ENCODE data around the gene KLHL26.

KLHL26 gene

GRCh38 chr19:18646535-18647370, 9.9 kb downstream of the KLHL26 start:
- DNase-seq (ENCODE audit: low spot score) = no peak

DNA sequence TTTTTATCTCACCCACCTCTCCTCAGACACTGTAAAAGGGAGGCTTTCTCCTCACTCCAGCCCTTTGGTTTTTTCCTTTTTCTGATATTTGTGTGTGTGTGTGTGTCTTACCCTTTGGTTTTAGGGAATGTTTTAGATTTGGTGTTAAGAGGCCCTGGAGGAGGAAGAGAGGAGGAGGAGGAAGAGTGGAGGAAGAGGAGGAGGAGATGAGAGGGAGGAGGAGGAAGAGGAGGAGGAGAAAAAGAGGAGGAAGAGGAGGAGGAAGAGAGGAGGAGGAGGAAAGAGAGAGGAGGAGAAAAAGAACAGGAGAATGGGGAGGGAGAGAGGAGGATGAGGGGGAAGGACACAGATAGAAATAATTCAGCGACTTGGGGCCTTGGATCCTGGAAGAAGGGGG, 10.5 kb downstream of the KLHL26 start:
- DNase-seq (ENCODE audit: low spot score) = no peak

DNA sequence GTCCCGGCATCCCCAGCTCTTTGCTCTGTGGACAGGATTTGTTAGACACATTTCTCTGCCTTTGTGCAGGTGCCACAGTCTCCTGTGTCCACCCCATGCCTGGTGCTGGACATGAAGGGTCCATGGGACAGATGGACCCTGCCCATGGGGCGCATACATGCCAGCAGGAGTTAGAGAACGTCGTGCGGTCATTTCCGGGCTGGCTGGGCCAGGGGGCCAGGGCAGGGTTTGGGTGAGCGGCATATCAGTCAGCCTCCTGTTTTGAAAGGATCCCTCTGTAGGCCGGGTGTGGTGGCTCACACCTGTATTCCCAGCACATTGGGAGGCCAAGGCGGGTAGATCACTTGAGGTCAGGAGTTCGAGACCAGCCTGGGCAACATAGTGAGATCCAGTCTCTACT, 11.0 kb downstream of the KLHL26 start:
- DNase-seq (ENCODE audit: low spot score) = no peak

DNA sequence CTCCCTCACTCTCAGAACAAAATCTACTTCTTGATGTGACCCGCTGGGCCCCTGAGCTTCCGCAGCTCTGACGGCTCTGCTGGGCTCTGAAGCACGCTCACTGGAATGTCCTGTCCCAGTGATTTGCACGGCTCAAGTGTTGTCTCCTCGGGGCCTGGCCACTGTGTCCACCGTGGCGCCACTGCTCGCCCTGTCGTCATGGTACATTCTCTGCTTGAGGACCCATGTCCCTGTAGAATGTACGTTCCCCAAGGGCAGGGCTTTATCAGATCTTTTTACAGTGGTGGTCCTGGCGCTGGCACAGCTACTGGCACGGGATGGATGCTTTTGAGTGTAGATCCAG, 12.1 kb downstream of the KLHL26 start:
- no peak for DNase-seq (ENCODE audit: low spot score)

DNA sequence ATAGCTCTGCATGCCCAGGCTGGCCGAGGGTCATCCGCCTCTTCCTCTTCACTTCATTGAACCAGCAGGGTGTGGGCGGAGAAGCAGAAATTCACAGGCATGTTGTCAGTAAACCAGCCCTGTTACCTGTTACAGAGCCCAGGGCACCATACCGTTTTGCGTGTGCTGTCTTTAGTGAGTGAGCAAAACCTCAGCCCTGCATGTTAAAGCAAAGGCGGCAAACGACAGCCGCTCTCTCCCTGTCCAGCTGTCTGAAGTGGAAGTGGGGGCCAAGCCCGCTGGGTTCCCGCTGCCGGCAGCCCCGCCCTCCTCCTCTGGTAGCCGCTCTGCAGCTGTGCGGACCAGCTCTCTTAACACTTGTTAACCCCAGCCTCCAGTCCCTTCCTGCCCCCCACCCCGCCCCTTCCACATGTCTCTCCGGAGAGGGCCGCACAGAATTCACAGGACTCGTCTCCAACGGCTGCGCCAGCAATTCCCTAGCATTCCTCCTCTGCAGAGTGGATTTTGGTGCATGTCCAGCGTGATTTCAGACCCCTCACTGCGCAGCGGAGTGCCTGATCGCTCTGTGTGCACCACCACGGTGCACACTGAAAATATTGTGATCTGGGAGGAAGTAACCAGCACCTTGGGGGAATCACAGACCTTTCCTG, 12.7 kb downstream of the KLHL26 start:
- DNase-seq (ENCODE audit: low spot score) = no peak

DNA sequence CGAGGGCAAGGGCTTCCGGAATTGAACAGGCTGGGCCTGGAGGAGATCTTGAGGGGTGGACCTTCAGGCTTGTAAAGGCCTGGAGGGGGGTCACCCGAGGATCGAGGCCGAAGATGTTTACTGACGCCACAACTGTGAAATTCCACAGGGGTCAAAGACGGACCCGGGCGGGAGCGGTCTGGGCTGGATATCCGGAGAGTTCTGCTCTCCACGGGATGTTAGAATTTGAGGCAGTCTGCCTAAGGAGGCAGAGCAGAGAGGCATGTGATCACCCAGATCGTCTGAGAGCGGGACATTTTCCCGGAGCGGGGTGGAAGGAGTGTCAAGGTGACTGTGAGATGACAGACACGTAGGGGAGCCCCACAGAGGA, 13.2 kb downstream of the KLHL26 start:
- DNase-seq (ENCODE audit: low spot score) = no peak

GRCh38 chr19:18650468-18651041, 13.7 kb downstream of the KLHL26 start:
- DNase-seq (ENCODE audit: low spot score) = no peak

GRCh38 chr19:18651300-18651699, 14.5 kb downstream of the KLHL26 start:
- DNase-seq (ENCODE audit: low spot score) = no peak

DNA sequence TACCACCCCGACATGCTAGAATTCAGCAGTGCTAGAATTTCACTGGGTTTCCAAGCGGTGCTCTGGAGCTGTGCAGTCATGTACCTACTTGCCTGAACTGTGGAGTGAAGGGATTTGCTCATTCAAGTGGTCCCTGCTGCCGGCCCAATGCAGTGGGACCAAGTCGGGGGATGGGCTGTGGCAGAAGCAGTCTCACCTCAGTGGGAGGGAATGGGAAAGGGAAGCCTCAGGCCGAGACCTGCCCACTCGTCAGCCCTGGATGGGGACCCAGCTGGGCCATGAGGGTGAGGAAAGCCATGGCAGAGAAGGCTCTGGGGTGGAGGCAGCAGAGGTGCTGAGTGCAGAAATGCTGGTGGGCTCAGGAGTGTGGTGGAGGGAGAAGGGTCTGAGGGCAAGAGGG, 14.9 kb downstream of the KLHL26 start:
- DNase-seq (ENCODE audit: low spot score) = no peak

GRCh38 chr19:18653853-18654252, 17.0 kb downstream of the KLHL26 start:
- no peak for DNase-seq (ENCODE audit: low spot score)

DNA sequence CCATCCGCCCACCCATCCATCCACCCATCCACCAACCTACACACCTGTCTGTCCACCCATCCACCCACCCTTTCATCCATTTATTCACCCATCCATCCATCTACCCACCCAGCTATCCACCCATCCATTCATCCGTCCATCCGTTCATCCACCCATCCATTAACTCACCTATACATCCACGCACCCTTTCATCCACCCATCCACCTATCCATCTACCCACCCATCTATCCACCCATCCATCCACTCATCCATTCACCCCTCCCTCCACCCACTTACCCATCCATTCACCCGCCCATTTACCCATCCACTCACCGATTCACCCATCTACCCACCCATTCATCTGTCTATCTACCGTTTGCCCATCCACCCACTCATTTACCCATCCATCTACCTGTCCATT, 17.6 kb downstream of the KLHL26 start:
- DNase-seq (ENCODE audit: low spot score) = no peak

GRCh38 chr19:18655173-18655844, 18.5 kb downstream of the KLHL26 start:
- DNase-seq (ENCODE audit: low spot score) = no peak

- DNase-seq (ENCODE audit: low spot score) = no peak
Measured at GRCh38 chr19:18656337-18657086, 19.7 kb downstream of the KLHL26 start.

DNA sequence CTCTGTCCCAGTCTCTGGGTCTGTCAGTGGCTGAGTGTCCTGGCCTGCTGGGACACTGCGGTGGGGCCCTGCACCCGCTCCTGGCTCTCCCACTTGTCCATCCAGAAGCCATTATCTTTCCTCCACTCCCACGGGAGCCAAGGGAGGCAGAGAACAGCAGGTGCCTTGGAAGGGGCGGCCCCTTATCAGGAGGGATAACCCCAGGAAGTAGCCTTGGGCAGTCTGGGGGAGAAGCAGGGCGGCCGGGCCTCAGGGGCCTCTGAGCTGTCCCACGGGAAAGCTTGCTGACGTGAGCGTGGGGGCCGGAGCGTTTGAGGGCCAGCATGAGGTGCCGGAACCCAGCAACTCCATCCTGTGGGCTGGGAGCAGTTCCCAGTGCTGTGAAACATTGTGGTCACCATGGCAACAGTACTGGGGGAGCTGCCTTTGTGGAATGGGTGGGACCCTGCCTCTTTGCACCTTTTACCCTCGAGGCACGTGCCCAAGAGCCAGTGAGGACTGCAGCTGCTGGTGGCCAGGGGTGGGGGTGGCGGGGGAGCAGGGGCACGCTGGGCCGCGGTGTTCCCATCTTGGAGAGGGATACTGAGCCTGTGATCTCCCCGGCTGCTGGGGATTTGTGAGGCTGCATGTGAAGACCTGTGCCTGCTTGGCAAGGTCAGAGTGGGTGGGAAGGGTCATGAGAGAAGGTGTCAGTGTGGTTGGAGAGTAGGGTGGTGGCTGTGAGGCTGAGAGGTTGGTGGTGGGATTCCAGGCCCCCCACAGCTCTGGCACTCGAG, 20.9 kb downstream of the KLHL26 start:
- no peak for DNase-seq (ENCODE audit: low spot score)

GRCh38 chr19:18658366-18658855, 21.6 kb downstream of the KLHL26 start:
- no peak for DNase-seq (ENCODE audit: low spot score)

DNA sequence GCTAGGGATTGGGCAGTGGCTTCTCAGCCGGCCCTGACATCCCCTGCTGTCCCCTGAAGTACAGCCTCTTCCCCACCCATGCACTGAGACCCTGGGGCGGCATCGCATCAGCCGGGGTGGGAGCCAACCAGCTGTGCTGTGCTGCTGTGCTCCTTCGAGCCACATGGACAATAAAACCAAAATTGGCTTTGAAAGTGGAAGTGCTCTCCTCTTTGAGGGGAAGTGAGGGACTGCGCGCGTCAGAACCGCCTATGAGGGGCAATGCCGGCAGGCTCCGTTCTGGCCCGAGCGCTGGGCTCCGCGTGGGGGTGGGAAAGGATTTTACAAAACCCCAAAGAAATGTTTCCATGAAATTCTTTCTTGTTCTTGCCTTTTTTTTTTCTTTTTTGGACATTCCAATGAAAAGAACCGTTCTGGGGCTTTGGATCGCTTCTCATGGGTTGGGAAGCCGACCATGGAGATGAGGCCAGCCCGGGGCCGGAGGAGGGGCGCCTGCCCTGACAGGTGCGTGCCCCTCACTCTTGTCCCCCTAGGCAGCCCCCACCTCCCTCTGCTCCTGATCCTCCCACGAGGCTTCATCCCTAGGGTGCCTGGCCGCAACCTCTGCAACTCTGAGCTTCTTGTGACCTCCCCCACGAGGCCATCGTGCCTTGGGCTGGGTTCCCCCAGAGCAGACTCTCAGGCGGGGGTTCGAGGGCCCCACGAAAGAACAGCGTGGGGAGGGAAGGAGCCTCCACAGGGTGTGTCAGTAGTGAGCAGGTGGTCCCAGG, 22.6 kb downstream of the KLHL26 start:
- no peak for DNase-seq (ENCODE audit: low spot score)

- no peak for DNase-seq (ENCODE audit: low spot score)
Measured at GRCh38 chr19:18660051-18660910, 23.5 kb downstream of the KLHL26 start.

GRCh38 chr19:18660939-18661670, 24.3 kb downstream of the KLHL26 start:
- DNase-seq (ENCODE audit: low spot score) = no peak

Measured in putamen (tissue), 1 donor.